Parathyroid adenoma (tissue), 2 donors: ENCODE results near the gene TMEM130.

Source experiments
- H2AFZ ChIP-seq: fragments of 300-600 bp; sonication (generic); one replicate; pipeline ENCODE4 v1.7.0; 2017; ENCODE audit warnings: antibody characterized with exemption, mild to moderate bottlenecking
- H3K27ac ChIP-seq: fragments of 300-600 bp; sonication (generic); one replicate; pipeline ENCODE4 v1.7.0; 2017
- H3K27me3 ChIP-seq: fragments of 300-600 bp; sonication (generic); one replicate; pipeline ENCODE4 v1.7.0; 2017; ENCODE audit warnings: low read length; ENCODE audit not compliant: control insufficient read depth, insufficient read depth
- H3K36me3 ChIP-seq: fragments of 300-600 bp; sonication (generic); one replicate; pipeline ENCODE4 v1.7.0; 2017; ENCODE audit warnings: low read length; ENCODE audit not compliant: control insufficient read depth, insufficient read depth
- H3K4me1 ChIP-seq: fragments of 300-600 bp; sonication (generic); one replicate; pipeline ENCODE4 v1.7.0; 2017; ENCODE audit warnings: control low read depth
- H3K4me2 ChIP-seq: fragments of 300-600 bp; sonication (generic); one replicate; pipeline ENCODE4 v1.7.0; 2017; ENCODE audit warnings: low read length
- H3K4me3 ChIP-seq: fragments of 300-600 bp; sonication (generic); one replicate; pipeline ENCODE4 v1.7.0; 2017; ENCODE audit warnings: low read depth, low read length
- H3K79me2 ChIP-seq: fragments of 300-600 bp; sonication (generic); one replicate; pipeline ENCODE4 v1.7.0; 2017; ENCODE audit warnings: control low read depth
- H3K9ac ChIP-seq: fragments of 300-600 bp; sonication (generic); one replicate; pipeline ENCODE4 v1.7.0; 2017; ENCODE audit warnings: mild to moderate bottlenecking
- H3K9me3 ChIP-seq: fragments of 300-600 bp; sonication (generic); one replicate; pipeline ENCODE4 v1.7.0; 2017; ENCODE audit warnings: low read length; ENCODE audit not compliant: control insufficient read depth
- TF ChIP-seq, protein P1 (sequence below): fragments of 300-600 bp; sonication (generic); IDR thresholded peaks from one replicate; pipeline ENCODE4 v1.7.0; 2017; ENCODE audit warnings: antibody characterized with exemption, mild to moderate bottlenecking
- donor health status: primary hyperparathyroidism.

Gene TMEM130

DNA sequence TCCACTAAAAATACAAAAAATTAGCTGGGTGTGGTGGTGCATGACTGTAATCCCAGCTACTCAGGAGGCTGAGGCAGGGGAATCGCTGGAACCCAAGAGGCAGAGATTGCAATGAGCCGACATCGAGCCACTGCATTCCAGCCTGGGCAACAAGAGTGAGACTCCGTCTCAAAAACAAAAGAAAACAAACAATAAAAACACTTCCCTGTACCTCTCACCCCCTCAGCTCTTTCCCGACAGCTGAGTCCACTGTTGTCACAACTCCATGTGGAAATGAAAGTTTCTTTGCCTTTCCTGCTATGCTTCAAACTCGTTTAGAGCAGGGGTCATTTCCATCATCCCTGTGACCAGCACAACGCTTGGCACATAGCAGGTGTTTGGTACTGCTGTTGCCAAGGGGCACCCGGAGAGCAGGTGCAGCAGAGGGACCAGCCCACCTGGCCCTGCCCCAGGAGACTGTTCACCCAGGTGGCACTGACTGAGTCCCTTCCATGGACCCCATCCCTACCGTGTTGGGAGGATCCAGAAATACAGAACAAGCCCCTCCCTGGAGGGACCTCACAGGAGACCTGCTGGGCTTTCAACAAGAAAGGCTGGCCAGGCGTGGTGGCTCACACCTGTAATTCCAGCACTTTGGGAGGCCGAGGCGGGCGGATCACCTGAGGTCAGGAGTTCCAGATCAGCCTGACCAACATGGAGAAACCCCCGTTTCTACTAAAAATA lies 4.9 kb downstream of the TMEM130 start:
- H2AFZ ChIP-seq, result no peak overlapping the region
- H3K36me3 ChIP-seq, result no peaks in the 10 kb centered on the region
- H3K4me1 ChIP-seq, result peaks cover 8% of the 10 kb centered on the region
- no peak overlapping the region for H3K4me3 ChIP-seq
- TF ChIP-seq, protein P1, sequence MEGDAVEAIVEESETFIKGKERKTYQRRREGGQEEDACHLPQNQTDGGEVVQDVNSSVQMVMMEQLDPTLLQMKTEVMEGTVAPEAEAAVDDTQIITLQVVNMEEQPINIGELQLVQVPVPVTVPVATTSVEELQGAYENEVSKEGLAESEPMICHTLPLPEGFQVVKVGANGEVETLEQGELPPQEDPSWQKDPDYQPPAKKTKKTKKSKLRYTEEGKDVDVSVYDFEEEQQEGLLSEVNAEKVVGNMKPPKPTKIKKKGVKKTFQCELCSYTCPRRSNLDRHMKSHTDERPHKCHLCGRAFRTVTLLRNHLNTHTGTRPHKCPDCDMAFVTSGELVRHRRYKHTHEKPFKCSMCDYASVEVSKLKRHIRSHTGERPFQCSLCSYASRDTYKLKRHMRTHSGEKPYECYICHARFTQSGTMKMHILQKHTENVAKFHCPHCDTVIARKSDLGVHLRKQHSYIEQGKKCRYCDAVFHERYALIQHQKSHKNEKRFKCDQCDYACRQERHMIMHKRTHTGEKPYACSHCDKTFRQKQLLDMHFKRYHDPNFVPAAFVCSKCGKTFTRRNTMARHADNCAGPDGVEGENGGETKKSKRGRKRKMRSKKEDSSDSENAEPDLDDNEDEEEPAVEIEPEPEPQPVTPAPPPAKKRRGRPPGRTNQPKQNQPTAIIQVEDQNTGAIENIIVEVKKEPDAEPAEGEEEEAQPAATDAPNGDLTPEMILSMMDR, result no peak
- H3K27me3 ChIP-seq, result no peaks in the 10 kb centered on the region
- H3K4me2 ChIP-seq, result no peak overlapping the region
- no peaks in the 10 kb centered on the region for H3K9me3 ChIP-seq
- no peaks in the 10 kb centered on the region for H3K79me2 ChIP-seq
- H3K9ac ChIP-seq, result no peak overlapping the region
- no peak overlapping the region for H3K27ac ChIP-seq

DNA sequence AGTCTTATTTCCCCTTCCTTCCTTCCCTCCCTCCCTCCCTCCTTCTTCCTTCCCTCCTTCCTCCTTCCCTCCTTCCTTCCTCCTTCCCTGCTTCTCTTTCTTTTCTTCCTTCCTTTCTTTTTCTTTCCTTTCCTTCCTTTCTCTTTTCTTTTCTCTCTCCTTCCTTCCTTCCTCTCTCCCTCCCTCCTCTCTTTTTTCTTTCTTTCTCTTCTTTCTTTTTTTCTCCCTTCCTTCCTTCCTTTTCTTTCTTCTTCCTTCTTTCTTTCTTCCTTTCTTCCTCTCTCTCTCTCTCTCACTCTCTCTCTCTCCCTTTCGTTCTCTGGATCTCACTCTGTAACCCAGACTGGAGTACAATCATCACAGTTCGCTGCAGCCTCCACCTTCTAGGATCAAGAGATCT lies 6.2 kb downstream of the TMEM130 start:
- Histone ChIP-seq H3K27ac (no peak overlapping the region), H2AFZ (no peak overlapping the region), H3K79me2 (no peaks in the 10 kb centered on the region), H3K9me3 (no peaks in the 10 kb centered on the region), H3K9ac (no peak overlapping the region), H3K4me3 (no peak overlapping the region), H3K4me1 (peaks cover 8% of the 10 kb centered on the region), H3K36me3 (no peaks in the 10 kb centered on the region), H3K27me3 (no peaks in the 10 kb centered on the region), H3K4me2 (no peak overlapping the region)
- TF ChIP-seq, protein P1, result no peak

DNA sequence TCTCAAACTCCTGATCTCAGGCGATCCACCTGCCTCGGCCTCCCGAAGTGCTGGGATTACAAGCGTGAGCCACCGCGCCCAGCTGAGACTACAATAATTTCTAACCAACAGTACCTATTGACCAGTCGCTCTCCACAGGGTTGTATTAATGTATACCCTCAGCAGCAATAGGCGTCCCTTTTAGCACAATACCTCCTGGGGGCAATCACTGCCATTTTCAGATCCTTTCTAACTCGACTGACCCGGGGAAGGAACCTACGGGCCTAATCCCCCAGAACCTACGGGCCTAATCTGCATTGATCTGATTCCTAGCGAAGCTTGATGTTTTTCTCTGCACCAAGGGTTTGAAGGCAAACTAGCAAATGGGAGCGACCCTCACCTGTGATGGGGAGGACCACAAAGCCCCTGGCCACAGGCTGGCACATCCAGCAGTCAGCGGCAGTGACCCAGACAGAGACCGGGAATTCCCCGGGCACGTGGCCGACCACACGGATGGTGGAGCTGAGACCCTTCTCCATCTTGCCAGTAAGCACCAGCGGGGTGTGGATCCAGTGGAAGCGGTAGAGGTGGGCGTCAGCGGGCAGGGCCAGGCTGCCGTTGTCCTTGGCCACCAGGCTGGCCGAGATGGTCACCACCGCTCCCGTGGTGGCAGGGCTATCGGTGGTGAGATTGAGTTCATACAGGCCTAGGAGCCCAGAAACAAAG lies 6.9 kb downstream of the TMEM130 start:
- Histone ChIP-seq H2AFZ (no peak overlapping the region), H3K36me3 (no peaks in the 10 kb centered on the region), H3K4me3 (no peak overlapping the region), H3K27ac (no peak overlapping the region), H3K4me2 (no peak overlapping the region), H3K9me3 (no peaks in the 10 kb centered on the region), H3K4me1 (peaks cover 8% of the 10 kb centered on the region), H3K79me2 (no peaks in the 10 kb centered on the region), H3K27me3 (no peaks in the 10 kb centered on the region), H3K9ac (no peak overlapping the region)
- TF ChIP-seq, protein P1, result no peak

DNA sequence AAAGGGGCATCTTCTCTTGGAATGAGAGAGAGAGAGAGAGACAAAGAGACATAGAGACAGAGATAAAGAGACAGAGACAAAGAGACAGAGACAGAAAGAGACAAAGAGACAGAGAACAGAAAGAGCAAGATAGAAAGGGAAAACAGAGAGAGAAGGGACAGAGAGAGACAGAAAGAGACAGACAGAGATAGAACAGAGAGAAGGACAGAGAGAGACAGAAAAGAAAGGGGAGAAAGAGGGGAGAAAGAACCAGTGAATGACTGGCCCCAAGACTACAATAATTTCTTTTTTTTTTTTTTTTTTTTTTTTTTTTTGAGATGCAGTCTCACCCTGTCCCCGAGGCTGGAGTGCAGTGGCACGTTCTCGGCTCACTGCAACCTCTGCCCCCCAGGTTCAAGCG lies 7.6 kb downstream of the TMEM130 start:
- H3K9me3 ChIP-seq, result no peaks in the 10 kb centered on the region
- no peaks in the 10 kb centered on the region for H3K27me3 ChIP-seq
- no peak overlapping the region for H3K4me2 ChIP-seq
- H3K36me3 ChIP-seq, result no peaks in the 10 kb centered on the region
- TF ChIP-seq, protein P1, result no peak
- peaks cover 2% of the 10 kb centered on the region for H3K4me1 ChIP-seq
- H3K79me2 ChIP-seq, result no peaks in the 10 kb centered on the region
- no peak overlapping the region for H3K9ac ChIP-seq
- H2AFZ ChIP-seq, result no peak overlapping the region
- no peak overlapping the region for H3K4me3 ChIP-seq
- H3K27ac ChIP-seq, result no peak overlapping the region

DNA sequence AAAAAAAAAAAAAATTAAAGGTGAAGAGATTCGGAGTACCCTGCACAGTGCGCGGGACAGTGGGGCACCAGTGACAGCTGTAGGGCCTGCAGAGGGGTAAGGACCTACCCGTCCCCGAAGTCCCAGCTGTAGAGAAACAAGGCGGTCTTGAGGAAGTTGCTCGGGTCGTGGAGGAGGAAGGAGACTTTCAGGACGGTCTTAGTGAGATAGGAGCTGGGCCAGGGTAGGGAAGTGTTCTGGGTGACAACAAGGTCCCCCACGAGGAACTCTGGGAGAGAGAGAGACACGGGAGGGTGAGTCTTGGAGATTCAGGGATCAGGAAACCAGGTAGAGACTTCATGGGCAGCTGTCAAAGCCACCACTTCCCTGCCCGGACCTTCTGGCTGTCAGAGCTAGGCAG lies 9.7 kb downstream of the TMEM130 start:
- Histone ChIP-seq H3K27ac (no peak overlapping the region), H3K79me2 (no peaks in the 10 kb centered on the region), H2AFZ (no peak overlapping the region), H3K36me3 (no peaks in the 10 kb centered on the region), H3K9ac (no peak overlapping the region), H3K9me3 (no peaks in the 10 kb centered on the region), H3K4me1 (no peaks in the 10 kb centered on the region), H3K27me3 (no peaks in the 10 kb centered on the region), H3K4me3 (no peak overlapping the region), H3K4me2 (no peak overlapping the region)
- TF ChIP-seq, protein P1, result no peak
